GM19324 (cell line): ENCODE results near the gene IGSF3.

Experiments used
- ATAC-seq: cut with Tn5 transposase; IDR thresholded peaks from one replicate; pipeline ENCODE4 v1.9.1; 2021; ENCODE audit warnings: mild to moderate bottlenecking, moderate library complexity; ENCODE audit not compliant: unreplicated experiment, low FRiP score

Gene IGSF3

DNA sequence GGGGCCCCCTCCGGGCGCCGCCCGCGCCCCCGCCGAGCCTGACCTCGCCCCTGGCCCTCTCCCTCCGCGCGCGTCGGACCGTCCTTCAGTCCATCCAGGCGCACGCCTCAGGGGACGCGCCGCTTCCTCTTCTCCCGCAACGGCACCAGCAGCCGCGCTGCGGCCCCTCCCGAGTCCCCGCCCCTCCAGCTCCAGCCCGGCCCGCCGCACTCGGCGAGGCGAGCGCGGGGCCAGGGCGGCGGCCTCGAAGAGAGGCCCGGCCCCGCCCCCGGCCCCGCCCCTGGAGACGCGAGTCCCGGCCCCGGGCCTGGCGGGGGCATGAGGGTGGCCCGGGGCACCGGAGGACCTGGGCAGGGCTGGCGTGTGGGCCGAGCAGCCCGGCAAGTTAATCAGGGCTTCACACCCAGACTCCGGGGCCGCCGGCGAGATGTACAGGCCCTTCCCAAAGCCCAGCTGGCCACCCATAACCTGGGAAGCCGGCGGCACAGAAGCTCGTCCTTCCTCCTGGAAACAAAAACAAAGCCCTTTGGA lies at the start of gene IGSF3:
TSS of gene IGSF3 (minus strand) at position 159 of the 531 bp plus-strand sequence. CDS start 1,407 bp downstream, outside the sequence.
- ATAC-seq = peak; percentile 57

DNA sequence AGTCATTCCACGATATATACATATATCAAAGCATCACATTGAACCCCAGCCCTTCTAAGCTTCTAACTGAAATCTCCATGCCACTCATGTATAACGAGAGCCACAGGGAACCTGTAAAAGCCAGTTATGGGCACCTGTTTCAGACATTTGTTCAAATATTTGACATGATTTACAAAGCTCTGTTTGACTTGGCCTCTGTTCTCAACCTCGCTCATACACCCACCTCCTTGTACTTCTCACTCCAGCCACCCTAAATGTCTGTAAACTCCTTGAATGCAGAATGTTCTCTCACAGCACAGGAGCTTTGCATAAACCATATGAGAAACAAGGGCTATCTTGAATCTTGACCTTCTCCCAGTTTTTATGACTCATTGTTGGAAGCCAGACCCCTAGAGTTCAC lies 49.8 kb upstream of the IGSF3 start:
- no peak for ATAC-seq

DNA sequence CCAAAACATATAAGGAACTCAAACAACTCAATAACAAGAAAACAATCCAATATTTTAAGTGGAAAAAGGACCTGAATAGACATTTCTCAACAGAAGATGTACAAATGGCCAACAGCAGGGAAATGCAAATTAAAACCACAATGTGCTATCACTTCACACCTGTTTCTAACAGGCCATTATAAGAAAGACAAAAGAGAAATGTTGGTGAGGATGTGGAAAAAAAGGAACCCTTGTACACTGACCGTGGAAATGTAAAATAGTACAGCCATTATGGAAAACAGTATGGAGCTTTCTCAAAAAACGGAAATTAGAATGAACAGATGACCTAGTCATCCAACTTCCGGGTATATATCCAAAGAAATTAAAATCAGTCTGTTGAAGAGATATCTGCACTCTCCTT lies 48.9 kb upstream of the IGSF3 start:
- peak; percentile 49 for ATAC-seq

DNA sequence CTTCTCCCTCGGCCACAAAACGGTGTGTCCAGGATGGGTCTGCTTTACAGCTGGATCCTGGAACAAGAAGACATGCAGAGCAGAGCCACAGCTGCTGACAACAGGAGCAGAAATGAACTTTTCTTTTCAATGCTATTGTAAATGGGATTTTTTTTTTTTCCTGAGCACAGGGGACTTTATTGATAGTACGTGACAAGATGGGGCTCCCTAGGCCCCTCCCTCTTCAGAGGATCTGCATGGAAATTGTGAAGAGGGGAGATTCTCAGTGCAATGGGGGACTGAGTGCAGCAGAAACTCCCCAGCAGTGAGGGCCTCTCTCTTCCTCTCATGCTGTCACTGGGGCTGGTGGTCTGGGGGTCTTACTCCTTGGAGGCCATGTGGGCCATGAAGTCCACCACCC lies 45.9 kb upstream of the IGSF3 start:
- ATAC-seq = no peak

DNA sequence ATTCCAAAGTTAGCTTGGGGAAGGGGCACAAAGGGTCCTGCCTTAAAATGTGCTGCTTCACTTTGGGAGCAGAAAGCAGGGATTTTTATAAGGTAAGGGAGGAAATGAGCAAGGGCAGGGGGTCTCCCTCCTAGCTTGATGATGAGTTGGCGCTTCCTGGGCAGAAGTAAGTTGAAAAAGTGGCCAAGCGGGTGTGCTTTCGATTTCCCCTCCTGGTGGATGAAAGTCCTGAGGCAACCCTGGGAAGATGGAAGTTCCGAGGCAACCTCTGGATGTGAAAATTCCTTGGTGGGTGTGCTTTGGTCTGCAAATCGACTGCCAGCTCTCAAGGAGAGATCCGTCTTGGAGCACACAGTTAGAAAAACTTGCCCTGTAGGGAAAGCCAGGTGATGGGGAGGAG lies 45.0 kb upstream of the IGSF3 start:
- ATAC-seq = no peak

- no peak for ATAC-seq
Observed at GRCh38 chr1:116711263-116711840, 43.8 kb upstream of the IGSF3 start.

DNA sequence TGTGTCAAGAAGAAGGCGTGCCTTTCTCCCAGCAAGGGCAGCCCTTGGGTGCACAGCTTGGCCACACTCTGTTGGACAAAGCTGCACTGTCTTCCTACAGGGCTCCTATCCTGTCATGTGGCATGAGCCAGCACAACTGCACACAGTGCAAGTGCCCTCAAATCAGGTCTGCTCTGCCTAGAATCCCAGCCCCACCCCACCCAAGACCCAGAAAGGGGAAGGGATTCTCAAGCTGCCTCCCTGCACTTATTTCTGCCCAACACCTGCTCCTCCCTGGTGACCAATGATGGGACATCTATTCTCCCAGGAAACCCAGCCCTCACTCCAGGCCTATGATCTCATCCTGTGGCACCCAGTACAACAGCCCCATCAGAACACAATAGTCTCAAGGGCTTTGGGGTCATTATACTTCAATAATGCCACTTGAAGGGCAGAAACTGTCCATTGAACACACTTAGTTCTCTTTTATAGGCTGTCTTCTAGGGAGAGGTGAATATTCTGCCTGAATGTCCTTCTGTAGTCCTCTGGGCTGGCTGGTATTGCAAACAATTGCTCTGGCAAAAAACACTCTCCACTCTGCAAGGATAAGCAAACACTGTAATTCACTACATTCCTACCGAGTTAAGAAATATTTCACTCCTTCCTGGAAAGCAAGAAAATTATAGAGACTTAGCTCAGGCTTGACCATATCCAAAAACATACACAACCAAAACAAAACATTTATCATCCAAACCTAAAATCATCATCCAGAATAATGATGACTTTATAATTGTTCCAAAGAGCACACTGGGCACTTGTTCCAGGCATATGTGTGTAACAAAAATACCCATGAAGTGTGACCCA lies 43.1 kb upstream of the IGSF3 start:
- no peak for ATAC-seq

GRCh38 chr1:116709666-116710167 lies 42.2 kb upstream of the IGSF3 start:
- no peak for ATAC-seq

DNA sequence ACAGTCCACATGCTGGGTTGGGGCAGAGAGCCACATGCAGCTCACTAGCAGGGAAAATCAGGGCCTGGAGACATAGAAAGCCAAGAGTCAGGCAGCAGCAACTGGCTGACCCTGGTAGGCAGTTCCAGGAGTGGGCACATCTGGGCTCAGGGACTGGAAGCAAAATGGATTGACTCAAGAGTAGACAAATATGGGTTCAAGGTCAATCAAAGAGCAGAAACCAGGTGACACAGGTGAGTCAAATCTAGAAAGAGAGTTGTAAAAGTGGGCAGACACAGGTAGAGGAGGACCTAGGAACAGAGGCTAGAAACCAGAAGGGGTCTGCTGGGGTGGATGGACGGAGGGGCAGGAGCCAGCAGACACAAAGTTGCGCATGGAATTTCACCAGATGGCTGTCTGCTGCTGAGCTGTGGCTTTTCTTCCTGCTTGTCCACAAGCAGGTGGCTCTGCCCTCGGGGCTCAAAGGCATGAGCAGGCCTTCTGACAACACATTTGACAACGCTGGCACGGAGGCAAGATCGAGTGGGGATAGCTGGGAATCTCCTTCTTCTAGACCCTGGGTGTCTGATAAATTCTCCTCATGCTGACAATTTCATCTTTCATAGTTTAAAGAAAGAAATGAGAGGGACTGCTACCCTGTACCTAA lies 40.8 kb upstream of the IGSF3 start:
- ATAC-seq = no peak

DNA sequence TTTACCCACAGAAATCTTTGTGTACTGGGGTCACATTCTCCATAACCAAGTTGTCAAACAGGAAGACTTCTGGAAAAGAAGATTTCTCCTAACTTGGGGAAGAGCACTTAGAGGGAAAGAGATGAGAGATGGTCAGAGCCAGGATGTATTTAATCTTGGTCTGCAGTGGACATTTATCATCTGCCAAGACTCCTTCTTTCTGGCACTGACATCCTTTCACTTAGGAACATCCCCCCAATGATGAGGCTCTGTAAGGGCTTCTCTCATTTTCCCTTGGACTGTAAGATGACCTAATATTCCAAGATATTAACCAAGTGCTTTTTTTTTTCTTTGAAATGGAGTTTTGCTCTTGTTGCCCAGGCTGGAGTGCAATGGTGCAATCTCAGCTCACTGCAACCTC lies 39.3 kb upstream of the IGSF3 start:
- no peak for ATAC-seq

- ATAC-seq = no peak
Observed at GRCh38 chr1:116706123-116706522, 38.6 kb upstream of the IGSF3 start.

GRCh38 chr1:116704278-116704677 lies 36.7 kb upstream of the IGSF3 start:
- ATAC-seq = no peak

DNA sequence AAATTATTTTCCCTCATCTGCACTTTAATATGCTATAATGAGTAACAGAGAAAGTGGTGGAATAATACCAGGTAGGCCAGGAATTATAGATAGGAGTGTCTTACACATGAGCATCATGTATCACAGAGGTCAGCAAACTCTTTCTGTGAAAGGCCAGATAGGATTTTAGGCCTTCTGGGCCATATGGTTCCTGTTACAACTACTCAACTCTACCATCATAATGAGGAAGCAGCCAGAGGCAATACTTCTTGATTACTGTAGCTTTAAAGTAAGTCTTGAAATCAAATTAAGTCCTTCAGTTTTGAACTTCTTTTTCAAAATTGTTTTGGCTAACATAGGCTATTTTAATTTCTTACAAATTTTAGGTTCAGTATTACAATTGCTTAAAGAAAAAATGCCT lies 32.1 kb upstream of the IGSF3 start:
- no peak for ATAC-seq

DNA sequence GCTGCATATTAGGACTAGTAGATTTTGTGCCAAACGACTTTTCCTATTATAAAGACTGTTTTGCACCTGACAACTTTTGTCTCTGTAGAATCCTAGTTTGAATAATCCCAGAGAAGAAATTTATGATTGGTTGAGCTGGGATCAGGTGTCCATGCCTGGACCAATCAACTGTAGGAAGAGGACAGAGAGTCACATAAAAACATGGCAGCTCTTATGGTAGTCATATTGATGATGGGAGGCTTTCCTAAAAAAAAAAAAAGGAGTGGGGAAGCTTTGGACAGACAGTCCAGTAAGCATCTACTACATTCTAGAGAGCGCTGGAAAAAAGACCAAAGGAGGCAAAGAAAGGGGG lies 30.7 kb upstream of the IGSF3 start:
- ATAC-seq = no peak

- no peak for ATAC-seq
Observed at GRCh38 chr1:116697548-116698243, 30.2 kb upstream of the IGSF3 start.

- ATAC-seq = no peak
Observed at GRCh38 chr1:116694524-116694923, 27.0 kb upstream of the IGSF3 start.

DNA sequence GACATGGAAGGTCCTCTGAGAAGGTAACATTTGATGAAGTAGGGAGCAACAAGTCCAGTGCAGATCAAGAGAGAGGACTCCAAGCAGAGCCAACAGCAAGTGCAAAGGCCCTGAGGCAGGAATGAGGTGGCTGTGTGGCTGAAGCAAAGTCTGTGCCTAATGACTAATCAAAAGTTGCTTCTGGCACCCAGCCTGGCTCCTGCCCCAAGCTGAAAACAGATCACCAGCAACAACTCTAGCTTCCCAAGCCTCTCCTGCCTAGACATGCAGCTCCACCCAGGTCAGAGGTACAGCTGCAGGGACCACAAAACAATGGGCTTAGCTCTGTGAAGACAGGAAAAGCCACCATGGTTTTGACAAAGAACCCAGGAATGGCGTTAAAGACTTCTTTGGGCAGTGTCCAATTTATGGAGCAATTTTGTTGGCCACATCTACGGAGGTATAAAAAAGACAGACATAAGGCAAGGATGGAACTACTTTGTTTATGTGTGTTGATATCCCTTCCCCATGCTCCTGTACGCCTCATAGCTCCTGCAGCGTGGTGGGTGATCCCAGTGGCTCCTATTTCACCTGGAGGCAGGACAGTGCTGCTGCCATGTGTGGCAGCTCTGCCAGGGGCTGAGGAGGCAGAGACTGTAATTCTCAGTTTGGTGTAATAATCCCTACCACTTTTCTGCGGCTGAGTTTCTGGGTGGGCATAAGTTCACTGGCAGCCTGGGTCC lies 26.4 kb upstream of the IGSF3 start:
- no peak for ATAC-seq

DNA sequence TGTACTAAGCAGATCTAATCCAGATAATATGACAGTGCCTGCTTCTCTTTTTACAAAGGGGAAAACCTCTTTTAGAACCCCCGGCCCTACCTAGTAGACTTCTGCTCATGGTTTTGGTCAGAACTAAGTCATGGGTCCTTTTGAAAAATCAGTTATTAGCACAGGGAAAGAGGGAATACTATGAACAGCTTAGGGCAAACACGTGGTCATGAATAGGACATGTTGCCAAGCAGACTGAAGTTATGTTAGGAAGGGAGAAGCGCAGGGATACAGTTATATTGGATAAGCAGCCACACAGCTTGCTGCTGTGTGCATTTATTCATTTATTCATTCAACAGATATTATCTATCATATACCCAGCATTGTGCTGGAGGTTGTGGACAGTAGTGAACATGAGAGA lies 25.3 kb upstream of the IGSF3 start:
- ATAC-seq = no peak

GRCh38 chr1:116690849-116691406 lies 23.4 kb upstream of the IGSF3 start:
- ATAC-seq = no peak

DNA sequence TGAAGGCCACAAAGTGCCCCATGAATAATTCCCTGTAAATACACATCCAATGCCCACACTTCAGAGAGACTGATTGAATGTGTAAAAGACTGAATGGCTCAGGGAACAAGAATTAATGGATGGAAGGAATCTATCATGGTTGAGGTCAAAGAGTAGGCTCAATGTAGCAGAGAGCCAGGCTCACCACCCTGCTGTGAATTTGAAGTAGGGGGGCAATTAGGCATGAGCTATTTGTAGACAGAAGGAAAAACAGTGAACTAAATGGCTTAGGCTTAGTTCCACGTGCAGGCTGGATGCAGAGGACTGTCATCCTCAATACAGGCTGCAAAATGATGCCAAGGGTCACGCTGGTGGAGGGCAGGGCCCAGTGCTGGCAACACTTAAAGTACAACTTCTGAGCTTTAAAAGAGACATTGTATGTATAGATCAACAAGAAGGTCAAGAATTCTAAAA lies 22.9 kb upstream of the IGSF3 start:
- no peak for ATAC-seq
